CD4-positive, alpha-beta T cell (primary cell): ENCODE measurements around the gene CSF2RB. TPM values are rescaled to one million over a fixed set of nuclear protein-coding genes. Genes with fewer than 3 reads are reported as not detected.

Source experiments
- ATAC-seq: fragments of 200-7000 bp; cut with Tn5 transposase; one replicate; pipeline ENCODE4 v1.10.0; 2022; ENCODE audit warnings: mild to moderate bottlenecking; ENCODE audit not compliant: poor library complexity
- CTCF ChIA-PET: fragments of 350-600 bp; sonication (Branson Sonifier 250); formaldehyde crosslinking; loops from one replicate; lab custom pipeline; 2021; ENCODE audit warnings: antibody characterized with exemption, inconsistent platforms; lab: Charles Lee
- POLR2A ChIA-PET: fragments of 350-600 bp; sonication (Branson Sonifier 250); formaldehyde crosslinking; loops from one replicate; lab custom pipeline; 2021; ENCODE audit warnings: antibody characterized with exemption, inconsistent platforms; lab: Charles Lee
- DNase-seq, 14 experiments: peaks; one replicate each; pipeline ENCODE4 v3.0.0-alpha.2; 2013 to 2020; ENCODE audit warnings: mixed read lengths in 2 of 14
- H3K27ac ChIP-seq, 2 donors: one replicate each; pipeline versions ENCODE4 v1.5.1 to v1.7.0; 2013; ENCODE audit warnings: low read length in 2 of 2, low read depth in 1 of 2, mild to moderate bottlenecking in 1 of 2
- H3K27me3 ChIP-seq, 2 experiments: 1 replicate in 1 of 2; 2 replicates in 1 of 2; pipeline versions ENCODE4 v1.6.1 to v1.7.0; 2013; ENCODE audit warnings: low read length in 2 of 2, control low read depth in 1 of 2, mild to moderate bottlenecking in 1 of 2, moderate library complexity in 1 of 2; ENCODE audit not compliant: insufficient read depth in 2 of 2, control insufficient read depth in 1 of 2
- H3K36me3 ChIP-seq: one replicate; pipeline ENCODE4 v1.6.1; 2013; ENCODE audit warnings: low read length, control low read depth; ENCODE audit not compliant: insufficient read depth
- H3K4me1 ChIP-seq: one replicate; pipeline ENCODE4 v1.6.1; 2013; ENCODE audit warnings: low read length, control low read depth; ENCODE audit not compliant: insufficient read depth
- H3K4me3 ChIP-seq: one replicate; pipeline ENCODE4 v1.5.1; 2013; ENCODE audit warnings: mild to moderate bottlenecking, low read length, moderate library complexity
- H3K9me3 ChIP-seq, 2 experiments: 1 replicate in 1 of 2; 2 replicates in 1 of 2; pipeline versions ENCODE4 v1.6.1 to v1.7.0; 2013; ENCODE audit warnings: low read length in 2 of 2, mild to moderate bottlenecking in 2 of 2, control low read depth in 1 of 2, moderate library complexity in 1 of 2; ENCODE audit not compliant: control insufficient read depth in 1 of 2, insufficient read depth in 1 of 2
- H3K27ac Mint-ChIP-seq: one replicate; pipeline ENCODE4 v1.8.0; 2020; ENCODE audit warnings: mixed read lengths
- H3K27me3 Mint-ChIP-seq: one replicate; pipeline ENCODE4 v1.8.0; 2021; ENCODE audit warnings: mixed read lengths
- H3K36me3 Mint-ChIP-seq: one replicate; pipeline ENCODE4 v1.8.0; 2021; ENCODE audit warnings: low read depth, mixed read lengths
- H3K4me1 Mint-ChIP-seq: one replicate; pipeline ENCODE4 v1.8.0; 2021; ENCODE audit warnings: low read depth, mixed read lengths
- H3K4me3 Mint-ChIP-seq: one replicate; pipeline ENCODE4 v1.8.0; 2020; ENCODE audit warnings: mild to moderate bottlenecking, mixed read lengths
- H3K9me3 Mint-ChIP-seq: one replicate; pipeline ENCODE4 v1.8.0; 2020; ENCODE audit warnings: mixed read lengths
- intact Hi-C, 2 experiments: fragments of 100-400 bp; cut with DNase I in 1 of 2; cut with micrococcal nuclease in 1 of 2; formaldehyde crosslinking; loops; one replicate each; pipeline versions ENCODE4 v1.15.1 to v1.9.0; 2023 to 2025; cut with DNase I, micrococcal nuclease
- total RNA-seq, 174 experiments: library from RNA in 2 of 174; stranded (reverse) in 2 of 174; gene quantifications; one replicate each; pipeline ENCODE4 v1.2.3 and lab custom pipeline; 2021 to 2026
- TF ChIP-seq, protein P1 (sequence below): fragments of 200-600 bp; IDR thresholded peaks from one replicate; pipeline ENCODE4 v1.8.0; 2022; ENCODE audit warnings: antibody characterized with exemption, mild to moderate bottlenecking

Gene CSF2RB
- total RNA-seq, 2 experiments from 2014 or later = 1.5 TPM

- POLR2A ChIA-PET = no interaction called here
- Histone ChIP-seq H3K9me3 (peaks cover 0 to 4% of the 10 kb centered on the region in 2 experiments), H3K4me1 (no peaks in the 10 kb centered on the region), H3K4me3 (no peak overlapping the region), H3K36me3 (no peaks in the 10 kb centered on the region), H3K27me3 (peaks cover 0 to 9% of the 10 kb centered on the region in 2 experiments), H3K27ac (no peak overlapping the region)
- Mint-ChIP-seq H3K27ac (no peak overlapping the region), H3K9me3 (no peaks in the 10 kb centered on the region), H3K36me3 (no peaks in the 10 kb centered on the region), H3K4me3 (no peak overlapping the region), H3K4me1 (no peaks in the 10 kb centered on the region), H3K27me3 (peaks cover 11% of the 10 kb centered on the region)
- ATAC-seq = no peak
- TF ChIP-seq, protein P1, sequence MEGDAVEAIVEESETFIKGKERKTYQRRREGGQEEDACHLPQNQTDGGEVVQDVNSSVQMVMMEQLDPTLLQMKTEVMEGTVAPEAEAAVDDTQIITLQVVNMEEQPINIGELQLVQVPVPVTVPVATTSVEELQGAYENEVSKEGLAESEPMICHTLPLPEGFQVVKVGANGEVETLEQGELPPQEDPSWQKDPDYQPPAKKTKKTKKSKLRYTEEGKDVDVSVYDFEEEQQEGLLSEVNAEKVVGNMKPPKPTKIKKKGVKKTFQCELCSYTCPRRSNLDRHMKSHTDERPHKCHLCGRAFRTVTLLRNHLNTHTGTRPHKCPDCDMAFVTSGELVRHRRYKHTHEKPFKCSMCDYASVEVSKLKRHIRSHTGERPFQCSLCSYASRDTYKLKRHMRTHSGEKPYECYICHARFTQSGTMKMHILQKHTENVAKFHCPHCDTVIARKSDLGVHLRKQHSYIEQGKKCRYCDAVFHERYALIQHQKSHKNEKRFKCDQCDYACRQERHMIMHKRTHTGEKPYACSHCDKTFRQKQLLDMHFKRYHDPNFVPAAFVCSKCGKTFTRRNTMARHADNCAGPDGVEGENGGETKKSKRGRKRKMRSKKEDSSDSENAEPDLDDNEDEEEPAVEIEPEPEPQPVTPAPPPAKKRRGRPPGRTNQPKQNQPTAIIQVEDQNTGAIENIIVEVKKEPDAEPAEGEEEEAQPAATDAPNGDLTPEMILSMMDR = no peak
- intact Hi-C loops = no loop called here
- DNase-seq = no peak
- CTCF ChIA-PET = no interaction called here
Measured at GRCh38 chr22:36928196-36928595, 14.8 kb downstream of the CSF2RB start.

GRCh38 chr22:36928786-36929535, 15.5 kb downstream of the CSF2RB start:
- Mint-ChIP-seq H3K4me1 (no peaks in the 10 kb centered on the region), H3K27ac (no peak overlapping the region), H3K27me3 (peaks cover 11% of the 10 kb centered on the region), H3K36me3 (no peaks in the 10 kb centered on the region), H3K4me3 (no peak overlapping the region), H3K9me3 (no peaks in the 10 kb centered on the region)
- Histone ChIP-seq H3K27ac (no peak overlapping the region), H3K27me3 (peaks cover 0 to 9% of the 10 kb centered on the region in 2 experiments), H3K4me1 (no peaks in the 10 kb centered on the region), H3K36me3 (no peaks in the 10 kb centered on the region), H3K4me3 (no peak overlapping the region), H3K9me3 (peaks cover 0 to 4% of the 10 kb centered on the region in 2 experiments)
- ATAC-seq = no peak
- intact Hi-C loops = no loop called here
- DNase-seq = no peak
- TF ChIP-seq, protein P1 = no peak
- POLR2A ChIA-PET = no interaction called here
- CTCF ChIA-PET = no interaction called here

GRCh38 chr22:36929621-36930020, 16.2 kb downstream of the CSF2RB start:
- CTCF ChIA-PET = no interaction called here
- no peak for DNase-seq
- POLR2A ChIA-PET = no interaction called here
- Mint-ChIP-seq H3K4me3 (no peak overlapping the region), H3K36me3 (no peaks in the 10 kb centered on the region), H3K9me3 (no peaks in the 10 kb centered on the region), H3K4me1 (no peaks in the 10 kb centered on the region), H3K27ac (no peak overlapping the region), H3K27me3 (peaks cover 11% of the 10 kb centered on the region)
- ATAC-seq = no peak
- Histone ChIP-seq H3K9me3 (peaks cover 0 to 4% of the 10 kb centered on the region in 2 experiments), H3K36me3 (no peaks in the 10 kb centered on the region), H3K27me3 (peaks cover 0 to 9% of the 10 kb centered on the region in 2 experiments), H3K4me3 (no peak overlapping the region), H3K4me1 (no peaks in the 10 kb centered on the region), H3K27ac (no peak overlapping the region)
- intact Hi-C loops = no loop called here
- TF ChIP-seq, protein P1 = no peak
